Measurements from ENCODE around the gene CENPV. TPM values are rescaled to one million over a fixed set of nuclear protein-coding genes. Genes with fewer than 3 reads are reported as not detected.
"Not testable (repeated sequence)": the region's sequence is repeated elsewhere in the genome, so short reads cannot be mapped to it uniquely, and the experiment has no call there.

CENPV gene
- total RNA-seq, 1 donor from 2014 or later = 220 TPM

DNA sequence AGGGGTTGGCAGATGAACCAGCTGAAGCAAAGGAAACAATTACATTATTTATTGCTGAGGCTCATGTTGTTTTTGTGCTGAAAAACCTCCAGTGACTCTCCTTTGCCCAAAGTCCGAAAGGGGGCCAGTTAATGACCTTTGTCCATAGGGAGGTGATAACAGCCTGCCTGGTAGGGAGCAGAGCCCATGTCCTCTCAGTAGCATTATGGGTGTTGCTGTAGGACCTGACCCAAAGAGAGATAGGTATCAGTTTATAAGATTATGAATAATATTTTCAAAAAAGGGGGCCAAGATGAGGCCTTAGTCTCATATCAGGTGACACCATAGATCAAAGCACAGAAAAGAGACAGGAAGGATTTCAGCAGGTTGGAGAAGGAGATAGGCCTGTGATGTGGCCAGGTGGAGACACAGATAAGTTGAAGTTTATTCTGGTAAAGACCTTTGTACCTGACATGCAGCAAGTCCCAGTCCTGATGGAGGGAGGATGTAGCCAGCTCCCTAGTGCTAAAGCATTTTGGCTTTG lies 55.1 kb downstream of the CENPV start:
- TF ChIP-seq, protein P1, sequence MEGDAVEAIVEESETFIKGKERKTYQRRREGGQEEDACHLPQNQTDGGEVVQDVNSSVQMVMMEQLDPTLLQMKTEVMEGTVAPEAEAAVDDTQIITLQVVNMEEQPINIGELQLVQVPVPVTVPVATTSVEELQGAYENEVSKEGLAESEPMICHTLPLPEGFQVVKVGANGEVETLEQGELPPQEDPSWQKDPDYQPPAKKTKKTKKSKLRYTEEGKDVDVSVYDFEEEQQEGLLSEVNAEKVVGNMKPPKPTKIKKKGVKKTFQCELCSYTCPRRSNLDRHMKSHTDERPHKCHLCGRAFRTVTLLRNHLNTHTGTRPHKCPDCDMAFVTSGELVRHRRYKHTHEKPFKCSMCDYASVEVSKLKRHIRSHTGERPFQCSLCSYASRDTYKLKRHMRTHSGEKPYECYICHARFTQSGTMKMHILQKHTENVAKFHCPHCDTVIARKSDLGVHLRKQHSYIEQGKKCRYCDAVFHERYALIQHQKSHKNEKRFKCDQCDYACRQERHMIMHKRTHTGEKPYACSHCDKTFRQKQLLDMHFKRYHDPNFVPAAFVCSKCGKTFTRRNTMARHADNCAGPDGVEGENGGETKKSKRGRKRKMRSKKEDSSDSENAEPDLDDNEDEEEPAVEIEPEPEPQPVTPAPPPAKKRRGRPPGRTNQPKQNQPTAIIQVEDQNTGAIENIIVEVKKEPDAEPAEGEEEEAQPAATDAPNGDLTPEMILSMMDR (IDR thresholded peaks at IDR 0.05) = no peak
- TF ChIP-seq EZH2 (IDR thresholded peaks at IDR 0.05) (no peak), EZH2phosphoT487 (IDR thresholded peaks at IDR 0.05) (no peak)
- Histone ChIP-seq H3K27me3 (no peaks in the 10 kb centered on the region), H3K27ac (no peak overlapping the region), H3F3A (ENCODE audit: low read depth) (peaks cover 9% of the 10 kb centered on the region), H3K79me2 (ENCODE audit: low read depth) (no peaks in the 10 kb centered on the region), H3K4me3 (no peak overlapping the region), H4K20me1 (ENCODE audit: low read depth) (no peaks in the 10 kb centered on the region), H3K9ac (no peak overlapping the region), H3K36me3 (no peaks in the 10 kb centered on the region), H3K9me3 (ENCODE audit: low read depth) (no peaks in the 10 kb centered on the region), H3K4me2 (peak overlapping the region; percentile 53), H3K4me1 (peaks cover 9% of the 10 kb centered on the region), H2AFZ (replicated peaks) (no peak overlapping the region)
- Mint-ChIP-seq H3K4me1 (peaks cover 16% of the 10 kb centered on the region), H3K27ac (peak overlapping the region; percentile 21), H3K27me3 (ENCODE audit: insufficient read depth, low read depth) (no peaks in the 10 kb centered on the region), H3K9me3 (no peaks in the 10 kb centered on the region), H3K4me3 (no peak overlapping the region), H3K36me3 (peaks cover 6% of the 10 kb centered on the region)
- DNase-seq (ENCODE audit: low spot score) = no peak

DNA sequence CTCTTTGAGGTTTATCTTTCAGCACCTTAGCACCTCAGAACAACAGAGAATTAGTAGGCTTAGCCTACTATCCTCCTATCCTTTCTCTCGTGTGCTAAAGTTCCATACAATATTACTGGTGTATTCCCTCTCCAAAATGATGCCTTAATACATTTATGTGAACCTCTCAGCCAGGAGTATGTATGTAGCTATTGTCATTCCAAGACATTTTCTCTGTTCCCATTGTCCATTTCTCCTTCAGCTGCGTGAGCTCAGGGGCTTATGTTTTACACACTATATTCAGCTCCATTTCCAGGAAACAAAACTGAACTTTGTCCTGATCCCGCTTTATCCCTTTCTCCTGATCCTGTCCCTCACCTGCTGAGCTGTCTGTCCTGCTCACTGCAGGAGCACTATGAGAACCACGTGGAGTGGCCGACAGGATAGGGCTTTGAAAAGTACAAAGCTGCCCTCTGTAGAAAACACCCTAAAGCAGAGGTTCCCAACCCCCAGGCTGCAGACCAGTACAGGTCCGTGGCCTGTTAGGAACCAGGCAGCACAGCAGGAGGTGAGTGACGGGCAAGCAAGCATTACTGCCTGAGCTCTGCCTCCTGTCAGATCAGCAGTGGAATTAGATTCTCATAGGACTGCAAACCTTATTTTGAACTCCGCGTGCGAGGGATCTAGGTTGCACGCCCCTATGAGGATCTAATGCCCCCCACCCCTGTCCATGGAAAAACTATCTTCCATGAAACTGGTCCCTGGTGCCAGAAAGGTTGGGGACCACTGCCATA lies 55.7 kb downstream of the CENPV start:
- H3K36me3 Mint-ChIP-seq = peaks cover 8% of the 10 kb centered on the region
- peak overlapping the region; percentile 20 for H3K27ac Mint-ChIP-seq
- Histone ChIP-seq H3K36me3 (no peaks in the 10 kb centered on the region), H3K4me1 (peaks cover 9% of the 10 kb centered on the region), H3K79me2 (ENCODE audit: low read depth) (no peaks in the 10 kb centered on the region), H3K9me3 (ENCODE audit: low read depth) (no peaks in the 10 kb centered on the region), H4K20me1 (ENCODE audit: low read depth) (no peaks in the 10 kb centered on the region), H2AFZ (replicated peaks) (no peak overlapping the region), H3K27ac (no peak overlapping the region), H3K4me3 (no peak overlapping the region), H3F3A (ENCODE audit: low read depth) (peaks cover 9% of the 10 kb centered on the region), H3K4me2 (peak overlapping the region; percentile 53), H3K27me3 (no peaks in the 10 kb centered on the region), H3K9ac (no peak overlapping the region)
- no peak overlapping the region for H3K4me3 Mint-ChIP-seq
- peaks cover 16% of the 10 kb centered on the region for H3K4me1 Mint-ChIP-seq
- TF ChIP-seq EZH2 (IDR thresholded peaks at IDR 0.05) = no peak
- H3K9me3 Mint-ChIP-seq = no peaks in the 10 kb centered on the region
- H3K27me3 Mint-ChIP-seq (ENCODE audit: insufficient read depth, low read depth) = no peaks in the 10 kb centered on the region
- peak; percentile 31 for DNase-seq (ENCODE audit: low spot score)

DNA sequence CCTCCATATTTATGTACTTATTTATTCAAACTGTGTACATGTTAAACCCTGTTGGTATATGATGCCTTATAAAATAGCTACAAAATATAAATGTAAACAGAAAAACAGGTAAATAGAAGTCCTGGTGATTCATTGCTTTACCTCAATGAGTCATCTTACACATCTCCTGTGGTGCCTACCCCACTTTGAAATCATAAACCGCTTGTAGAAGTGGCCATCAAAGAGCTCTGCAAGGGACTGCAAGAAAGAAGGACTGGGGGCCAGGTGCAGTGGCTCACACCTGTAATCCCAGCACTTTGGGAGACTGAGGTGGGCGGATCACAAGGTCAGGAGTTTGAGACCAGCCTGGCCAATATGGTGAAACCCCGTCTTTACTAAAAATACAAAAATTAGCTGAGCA lies 57.2 kb downstream of the CENPV start:
- H3K4me1 Mint-ChIP-seq = peaks cover 16% of the 10 kb centered on the region
- H3K4me3 ChIP-seq; H3K36me3 ChIP-seq; H2AFZ ChIP-seq (replicated peaks); DNase-seq (ENCODE audit: low spot score); H3K9me3 Mint-ChIP-seq; H3K9ac ChIP-seq; H3K27me3 Mint-ChIP-seq (ENCODE audit: insufficient read depth, low read depth); H3K27ac ChIP-seq; H3K79me2 ChIP-seq (ENCODE audit: low read depth); H3K4me1 ChIP-seq; H3F3A ChIP-seq (ENCODE audit: low read depth); H3K4me3 Mint-ChIP-seq; H3K27me3 ChIP-seq; H3K4me2 ChIP-seq; H3K36me3 Mint-ChIP-seq; H4K20me1 ChIP-seq (ENCODE audit: low read depth); H3K27ac Mint-ChIP-seq; H3K9me3 ChIP-seq (ENCODE audit: low read depth): not testable (repeated sequence)

DNA sequence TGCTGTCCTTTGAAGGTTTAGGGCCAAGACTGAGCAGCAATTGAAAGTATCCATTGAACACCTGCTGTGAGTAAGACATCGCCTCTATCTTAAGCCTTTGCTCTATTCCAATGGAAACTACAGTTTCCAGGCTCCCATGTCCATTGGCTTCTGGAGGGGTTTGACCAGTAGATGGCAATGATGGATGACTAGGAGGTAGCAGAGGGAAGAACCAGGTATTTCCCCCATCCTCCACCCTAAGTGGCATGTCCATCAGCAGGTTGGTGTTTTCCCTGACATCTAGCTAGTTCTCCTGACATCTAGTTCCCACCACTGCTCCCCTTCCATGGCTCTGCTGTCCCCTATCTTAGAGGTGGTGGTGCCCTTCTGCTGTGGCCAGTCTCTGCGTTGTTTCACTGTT lies 58.7 kb downstream of the CENPV start:
- Histone ChIP-seq H3K27ac (no peak overlapping the region), H4K20me1 (ENCODE audit: low read depth) (no peaks in the 10 kb centered on the region), H3K36me3 (no peaks in the 10 kb centered on the region), H3K9me3 (ENCODE audit: low read depth) (no peaks in the 10 kb centered on the region), H3K27me3 (no peaks in the 10 kb centered on the region), H3K4me1 (peaks cover 9% of the 10 kb centered on the region), H3K4me3 (no peak overlapping the region), H3K79me2 (ENCODE audit: low read depth) (no peaks in the 10 kb centered on the region), H3K4me2 (no peak overlapping the region), H3K9ac (no peak overlapping the region), H3F3A (ENCODE audit: low read depth) (peaks cover 9% of the 10 kb centered on the region), H2AFZ (replicated peaks) (no peak overlapping the region)
- Mint-ChIP-seq H3K27me3 (ENCODE audit: insufficient read depth, low read depth) (no peaks in the 10 kb centered on the region), H3K9me3 (no peaks in the 10 kb centered on the region), H3K27ac (no peak overlapping the region), H3K4me3 (no peak overlapping the region), H3K4me1 (peaks cover 16% of the 10 kb centered on the region), H3K36me3 (peaks cover 5% of the 10 kb centered on the region)
- TF ChIP-seq EZH2phosphoT487 (IDR thresholded peaks at IDR 0.05) = no peak
- TF ChIP-seq, protein P1 (IDR thresholded peaks at IDR 0.05) = no peak
- no peak for TF ChIP-seq EZH2 (IDR thresholded peaks at IDR 0.05)
- DNase-seq (ENCODE audit: low spot score) = no peak

All from neural progenitor cell (in vitro differentiated cells).